ENCODE data around the gene CTDP1.

The CTDP1 gene

DNA sequence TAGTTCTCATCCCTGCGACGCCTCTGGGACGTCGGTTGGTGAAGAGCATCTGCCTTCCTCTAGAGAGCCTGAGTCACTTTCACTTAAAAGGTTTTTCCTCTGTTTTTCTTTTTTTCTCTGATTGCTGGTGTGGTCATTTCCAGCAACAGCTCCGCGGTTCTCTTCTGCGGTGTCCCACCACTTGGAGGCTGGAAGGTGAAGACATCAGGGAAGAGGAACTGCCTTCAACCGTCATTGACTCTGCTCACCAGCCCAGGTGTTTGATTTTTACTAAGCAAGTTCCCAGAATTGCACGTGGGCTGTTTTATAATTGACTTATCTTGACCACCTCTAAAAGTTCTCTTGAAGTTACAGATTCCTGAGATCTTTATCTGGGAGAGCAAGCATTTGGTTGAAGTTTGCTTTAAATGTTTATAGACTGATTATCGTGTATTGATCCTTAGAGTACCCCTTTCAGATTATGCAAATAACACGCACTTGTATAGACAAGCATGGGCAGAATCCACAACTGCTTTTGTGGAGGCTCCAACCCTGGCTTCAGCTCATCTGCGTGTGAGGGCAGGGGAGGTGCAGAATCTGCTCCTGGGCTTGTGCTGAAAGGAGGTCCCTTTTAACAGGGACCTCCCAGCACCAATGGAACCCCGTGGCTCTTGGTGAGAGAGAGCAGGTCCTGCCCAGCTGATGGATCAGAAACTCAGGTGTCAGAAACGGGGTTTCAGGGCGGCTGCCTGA is 3.5 kb downstream of the CTDP1 start:
- H3K27ac ChIP-seq (ENCODE audit: low read depth, low read length): no peak overlapping the region
- H3K27me3 ChIP-seq (ENCODE audit: insufficient read depth, low read length, poor library complexity): no peaks in the 10 kb centered on the region
- no peak overlapping the region for H4K8ac ChIP-seq (ENCODE audit: low read depth, low read length)
- no peak overlapping the region for H3K4me2 ChIP-seq (ENCODE audit: low read length)
- no peak for DNase-seq
- H3K4me1 ChIP-seq (ENCODE audit: control insufficient read depth, low read depth, low read length): peaks cover 4% of the 10 kb centered on the region
- no peak overlapping the region for H3K18ac ChIP-seq (ENCODE audit: low read length)
- no peak overlapping the region for H3K4ac ChIP-seq (ENCODE audit: low read depth, low read length)
- H2AK5ac ChIP-seq (ENCODE audit: low read length): no peak overlapping the region
- no peak overlapping the region for H3K23ac ChIP-seq (ENCODE audit: low read length)
- H2BK5ac ChIP-seq (ENCODE audit: low read length): no peak overlapping the region
- no CpG with 5 or more reads among the region's 15 CpGs for WGBS (ENCODE audit: extremely low coverage, insufficient coverage, low lambda C conversion rate)
- no peak overlapping the region for H3K4me3 ChIP-seq (ENCODE audit: low read length)
- H3K56ac ChIP-seq (ENCODE audit: low read length): no peak overlapping the region
- no peak overlapping the region for H2BK120ac ChIP-seq (ENCODE audit: low read depth, low read length)
- no peak overlapping the region for H2BK15ac ChIP-seq (replicated peaks; ENCODE audit: low read depth)
- no peak overlapping the region for H4K5ac ChIP-seq (ENCODE audit: low read length)
- no peaks in the 10 kb centered on the region for H3K36me3 ChIP-seq (ENCODE audit: control insufficient read depth, insufficient read depth, low read length)
- no peak overlapping the region for H3K9ac ChIP-seq (ENCODE audit: low read length)
- peaks cover 66% of the 10 kb centered on the region for H3K79me2 ChIP-seq (ENCODE audit: control insufficient read depth, insufficient read depth, low read length)
- H3K79me1 ChIP-seq (ENCODE audit: low read length): peaks cover 40% of the 10 kb centered on the region

DNA sequence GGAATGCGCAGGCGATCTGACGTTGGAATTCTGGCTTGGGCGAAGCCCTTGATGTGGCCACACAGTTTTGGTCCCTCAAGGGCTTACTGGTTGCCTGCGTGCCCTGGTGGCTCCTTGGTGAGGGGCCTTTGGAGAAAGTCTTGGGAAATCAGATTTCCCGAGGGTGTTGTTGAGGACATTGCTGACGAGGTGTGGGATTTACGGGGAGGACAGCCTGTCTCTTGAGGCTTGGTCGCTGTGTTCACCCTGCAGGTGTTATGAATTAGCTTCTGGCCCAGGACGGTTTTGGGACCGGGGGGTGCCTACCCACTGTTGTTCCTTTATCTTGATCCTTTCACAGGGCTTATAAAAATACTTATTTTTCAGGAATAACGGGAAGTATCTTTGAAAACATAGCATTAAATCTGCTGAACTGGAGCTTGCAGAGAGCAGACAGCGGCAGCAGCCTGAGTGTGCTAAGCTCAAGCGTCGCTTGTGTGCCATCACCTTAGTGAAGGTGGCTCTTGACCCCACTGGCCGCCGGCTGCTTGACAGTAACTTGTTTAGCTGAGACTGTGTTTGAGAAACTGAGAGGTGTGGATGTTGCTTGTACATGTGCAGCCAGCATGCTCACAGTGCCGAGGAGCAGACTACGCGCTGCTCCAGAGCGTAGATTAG is 4.2 kb downstream of the CTDP1 start:
- Histone ChIP-seq H2BK15ac (replicated peaks; ENCODE audit: low read depth) (no peak overlapping the region), H3K4me2 (ENCODE audit: low read length) (no peak overlapping the region), H3K23ac (ENCODE audit: low read length) (no peak overlapping the region), H3K36me3 (ENCODE audit: control insufficient read depth, insufficient read depth, low read length) (no peaks in the 10 kb centered on the region), H3K27me3 (ENCODE audit: insufficient read depth, low read length, poor library complexity) (no peaks in the 10 kb centered on the region), H3K56ac (ENCODE audit: low read length) (no peak overlapping the region), H2BK120ac (ENCODE audit: low read depth, low read length) (no peak overlapping the region), H3K79me2 (ENCODE audit: control insufficient read depth, insufficient read depth, low read length) (peaks cover 68% of the 10 kb centered on the region), H4K5ac (ENCODE audit: low read length) (no peak overlapping the region), H3K4me1 (ENCODE audit: control insufficient read depth, low read depth, low read length) (peaks cover 4% of the 10 kb centered on the region), H3K4ac (ENCODE audit: low read depth, low read length) (no peak overlapping the region), H3K79me1 (ENCODE audit: low read length) (peaks cover 41% of the 10 kb centered on the region), H3K4me3 (ENCODE audit: low read length) (no peak overlapping the region), H4K8ac (ENCODE audit: low read depth, low read length) (no peak overlapping the region), H3K27ac (ENCODE audit: low read depth, low read length) (no peak overlapping the region), H2AK5ac (ENCODE audit: low read length) (no peak overlapping the region), H2BK5ac (ENCODE audit: low read length) (no peak overlapping the region), H3K18ac (ENCODE audit: low read length) (no peak overlapping the region), H3K9ac (ENCODE audit: low read length) (no peak overlapping the region)
- no peak for DNase-seq
- WGBS (ENCODE audit: extremely low coverage, insufficient coverage, low lambda C conversion rate): no CpG with 5 or more reads among the region's 21 CpGs

DNA sequence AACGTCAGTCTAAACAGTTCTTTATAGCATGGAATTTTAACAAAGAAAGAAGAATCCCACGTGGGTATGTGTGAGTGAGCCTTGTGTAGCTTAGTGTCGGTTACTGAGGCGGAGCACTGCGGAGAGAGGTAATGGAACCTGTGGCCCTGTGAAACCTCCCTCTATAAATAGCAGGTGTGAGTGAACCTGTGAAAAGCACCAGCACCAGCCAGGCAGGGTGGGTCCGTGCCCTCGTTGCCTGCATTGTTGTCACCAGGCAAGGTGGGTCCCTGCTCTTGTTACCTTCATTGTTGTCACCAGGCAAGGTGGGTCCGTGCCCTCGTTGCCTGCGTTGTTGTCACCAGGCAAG is 4.7 kb downstream of the CTDP1 start:
- no peak overlapping the region for H3K18ac ChIP-seq (ENCODE audit: low read length)
- H2AK5ac ChIP-seq (ENCODE audit: low read length): no peak overlapping the region
- H2BK120ac ChIP-seq (ENCODE audit: low read depth, low read length): no peak overlapping the region
- DNase-seq: no peak
- H3K9ac ChIP-seq (ENCODE audit: low read length): no peak overlapping the region
- no peak overlapping the region for H3K27ac ChIP-seq (ENCODE audit: low read depth, low read length)
- no peak overlapping the region for H3K23ac ChIP-seq (ENCODE audit: low read length)
- H3K79me2 ChIP-seq (ENCODE audit: control insufficient read depth, insufficient read depth, low read length): peaks cover 73% of the 10 kb centered on the region
- no peak overlapping the region for H3K56ac ChIP-seq (ENCODE audit: low read length)
- no peak overlapping the region for H3K4me3 ChIP-seq (ENCODE audit: low read length)
- H3K27me3 ChIP-seq (ENCODE audit: insufficient read depth, low read length, poor library complexity): no peaks in the 10 kb centered on the region
- no peak overlapping the region for H3K4ac ChIP-seq (ENCODE audit: low read depth, low read length)
- H2BK5ac ChIP-seq (ENCODE audit: low read length): no peak overlapping the region
- no CpG with 5 or more reads among the region's 10 CpGs for WGBS (ENCODE audit: extremely low coverage, insufficient coverage, low lambda C conversion rate)
- no peak overlapping the region for H3K4me2 ChIP-seq (ENCODE audit: low read length)
- H3K79me1 ChIP-seq (ENCODE audit: low read length): peaks cover 44% of the 10 kb centered on the region
- H3K36me3 ChIP-seq (ENCODE audit: control insufficient read depth, insufficient read depth, low read length): no peaks in the 10 kb centered on the region
- no peak overlapping the region for H4K5ac ChIP-seq (ENCODE audit: low read length)
- H2BK15ac ChIP-seq (replicated peaks; ENCODE audit: low read depth): no peak overlapping the region
- no peak overlapping the region for H4K8ac ChIP-seq (ENCODE audit: low read depth, low read length)
- peaks cover 4% of the 10 kb centered on the region for H3K4me1 ChIP-seq (ENCODE audit: control insufficient read depth, low read depth, low read length)

DNA sequence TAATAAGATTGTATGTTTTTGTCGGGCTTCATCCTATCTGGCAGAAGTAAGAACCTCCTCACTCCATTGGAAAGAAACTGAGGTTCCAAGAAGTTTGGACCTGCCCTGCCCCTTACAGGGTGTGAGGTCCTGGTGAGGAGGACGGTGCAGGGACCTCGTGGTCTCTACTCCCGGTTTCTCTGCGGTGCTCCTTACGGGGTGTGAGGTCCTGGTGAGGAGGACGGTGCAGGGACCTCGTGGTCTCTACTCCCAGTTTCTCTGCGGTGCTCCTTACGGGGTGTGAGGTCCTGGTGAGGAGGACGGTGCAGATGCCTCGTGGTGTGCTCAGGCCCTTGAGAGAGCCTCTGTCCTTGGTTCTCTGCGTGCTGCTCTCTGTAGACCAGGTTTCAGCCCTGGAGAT is 5.2 kb downstream of the CTDP1 start:
- no CpG with 5 or more reads among the region's 13 CpGs for WGBS (ENCODE audit: extremely low coverage, insufficient coverage, low lambda C conversion rate)
- Histone ChIP-seq H3K23ac (ENCODE audit: low read length) (no peak overlapping the region), H4K8ac (ENCODE audit: low read depth, low read length) (no peak overlapping the region)

DNA sequence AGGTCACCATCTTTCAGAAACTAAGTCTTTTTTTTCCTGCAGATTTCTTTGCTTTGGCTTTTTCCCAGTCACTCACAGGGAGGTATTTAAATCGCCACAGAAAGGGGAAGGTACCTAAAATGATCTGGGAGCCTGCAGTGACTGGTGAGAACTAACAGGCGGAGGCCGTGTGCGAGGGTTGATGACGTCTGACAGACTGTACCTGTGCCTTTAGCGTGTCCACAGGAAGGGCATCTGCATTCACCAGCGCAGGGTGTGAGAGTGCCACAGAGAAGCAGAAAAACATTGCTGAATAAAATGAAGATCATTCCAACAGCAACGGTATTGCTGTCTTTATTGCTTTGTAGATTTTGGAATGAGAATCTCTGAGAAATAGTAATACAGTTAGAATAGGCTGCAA is 5.7 kb downstream of the CTDP1 start:
- no peaks in the 10 kb centered on the region for H3K36me3 ChIP-seq (ENCODE audit: control insufficient read depth, insufficient read depth, low read length)
- H3K56ac ChIP-seq (ENCODE audit: low read length): no peak overlapping the region
- no peak overlapping the region for H3K23ac ChIP-seq (ENCODE audit: low read length)
- H2BK15ac ChIP-seq (replicated peaks; ENCODE audit: low read depth): no peak overlapping the region
- WGBS (ENCODE audit: extremely low coverage, insufficient coverage, low lambda C conversion rate): no CpG with 5 or more reads among the region's 8 CpGs
- no peak overlapping the region for H3K27ac ChIP-seq (ENCODE audit: low read depth, low read length)
- H2BK5ac ChIP-seq (ENCODE audit: low read length): no peak overlapping the region
- peaks cover 4% of the 10 kb centered on the region for H3K4me1 ChIP-seq (ENCODE audit: control insufficient read depth, low read depth, low read length)
- no peak overlapping the region for H3K4me2 ChIP-seq (ENCODE audit: low read length)
- no peak overlapping the region for H3K18ac ChIP-seq (ENCODE audit: low read length)
- H3K4me3 ChIP-seq (ENCODE audit: low read length): no peak overlapping the region
- no peak overlapping the region for H3K9ac ChIP-seq (ENCODE audit: low read length)
- DNase-seq: no peak
- no peak overlapping the region for H2AK5ac ChIP-seq (ENCODE audit: low read length)
- no peak overlapping the region for H4K8ac ChIP-seq (ENCODE audit: low read depth, low read length)
- no peak overlapping the region for H3K4ac ChIP-seq (ENCODE audit: low read depth, low read length)
- no peak overlapping the region for H2BK120ac ChIP-seq (ENCODE audit: low read depth, low read length)
- no peaks in the 10 kb centered on the region for H3K27me3 ChIP-seq (ENCODE audit: insufficient read depth, low read length, poor library complexity)
- peaks cover 48% of the 10 kb centered on the region for H3K79me1 ChIP-seq (ENCODE audit: low read length)
- H3K79me2 ChIP-seq (ENCODE audit: control insufficient read depth, insufficient read depth, low read length): peaks cover 77% of the 10 kb centered on the region
- H4K5ac ChIP-seq (ENCODE audit: low read length): no peak overlapping the region

More for the DNA sequence above, 5.2 kb downstream of the CTDP1 start:
- H3K4me3 ChIP-seq (ENCODE audit: low read length): no peak overlapping the region
- no peak overlapping the region for H2BK15ac ChIP-seq (replicated peaks; ENCODE audit: low read depth)
- H3K36me3 ChIP-seq (ENCODE audit: control insufficient read depth, insufficient read depth, low read length): no peaks in the 10 kb centered on the region
- H2BK5ac ChIP-seq (ENCODE audit: low read length): no peak overlapping the region
- H3K79me1 ChIP-seq (ENCODE audit: low read length): peaks cover 45% of the 10 kb centered on the region
- H3K9ac ChIP-seq (ENCODE audit: low read length): no peak overlapping the region
- H3K18ac ChIP-seq (ENCODE audit: low read length): no peak overlapping the region
- H3K56ac ChIP-seq (ENCODE audit: low read length): no peak overlapping the region
- peak; percentile 25 for DNase-seq
- H3K79me2 ChIP-seq (ENCODE audit: control insufficient read depth, insufficient read depth, low read length): peaks cover 77% of the 10 kb centered on the region
- H3K27ac ChIP-seq (ENCODE audit: low read depth, low read length): no peak overlapping the region
- no peak overlapping the region for H3K4me2 ChIP-seq (ENCODE audit: low read length)
- no peak overlapping the region for H3K4ac ChIP-seq (ENCODE audit: low read depth, low read length)
- no peak overlapping the region for H4K5ac ChIP-seq (ENCODE audit: low read length)
- no peak overlapping the region for H2BK120ac ChIP-seq (ENCODE audit: low read depth, low read length)
- no peaks in the 10 kb centered on the region for H3K27me3 ChIP-seq (ENCODE audit: insufficient read depth, low read length, poor library complexity)
- H2AK5ac ChIP-seq (ENCODE audit: low read length): no peak overlapping the region
- H3K4me1 ChIP-seq (ENCODE audit: control insufficient read depth, low read depth, low read length): peaks cover 4% of the 10 kb centered on the region
